KMS-11 (cell line): ENCODE results near the gene KRT86.
A peak's percentile ranks its signal among the peaks of the same experiment; 100 is the strongest.

Experiments used
- H2AFZ ChIP-seq: fragments of 200-600 bp; sonication (generic); 2 replicates; pipeline ENCODE4 v1.6.1; 2016; ENCODE audit warnings: antibody characterized with exemption, mixed run types, low read depth
- H3K27ac ChIP-seq: fragments of 200-600 bp; sonication (generic); 2 replicates; pipeline ENCODE4 v1.6.1; 2016; ENCODE audit warnings: mild to moderate bottlenecking, mixed run types
- H3K27me3 ChIP-seq: fragments of 200-600 bp; sonication (generic); 2 replicates; pipeline ENCODE4 v1.6.1; 2017; ENCODE audit warnings: mild to moderate bottlenecking, low read depth, mixed run types, moderate library complexity; ENCODE audit not compliant: insufficient read depth
- H3K36me3 ChIP-seq: fragments of 200-600 bp; sonication (generic); 2 replicates; pipeline ENCODE4 v1.6.1; 2017; ENCODE audit warnings: mild to moderate bottlenecking, mixed run types; ENCODE audit not compliant: insufficient read depth
- H3K4me1 ChIP-seq: fragments of 200-600 bp; sonication (generic); 2 replicates; pipeline ENCODE4 v1.6.1; 2016; ENCODE audit warnings: mild to moderate bottlenecking, low read depth, mixed run types; ENCODE audit not compliant: poor library complexity, severe bottlenecking
- H3K4me2 ChIP-seq: fragments of 200-600 bp; sonication (generic); 2 replicates; pipeline ENCODE4 v1.7.0; 2016; ENCODE audit warnings: mild to moderate bottlenecking, mixed run types
- H3K4me3 ChIP-seq: fragments of 200-600 bp; sonication (generic); IDR thresholded peaks from 2 replicates; pipeline ENCODE4 v1.6.1; 2017; ENCODE audit warnings: low read depth, low read length, mixed read lengths; ENCODE audit not compliant: insufficient read depth
- H3K79me2 ChIP-seq: fragments of 200-600 bp; sonication (generic); 2 replicates; pipeline ENCODE4 v1.6.1; 2016; ENCODE audit warnings: low read depth, mixed run types; ENCODE audit not compliant: insufficient read depth
- H3K9ac ChIP-seq: fragments of 200-600 bp; sonication (generic); 2 replicates; pipeline ENCODE4 v1.6.1; 2016; ENCODE audit warnings: mild to moderate bottlenecking, mixed run types
- H4K20me1 ChIP-seq: fragments of 200-600 bp; sonication (generic); 2 replicates; pipeline ENCODE4 v1.6.1; 2016; ENCODE audit warnings: mild to moderate bottlenecking, mixed run types; ENCODE audit not compliant: insufficient read depth
- TF ChIP-seq, protein P1 (sequence below): fragments of 200-600 bp; sonication (generic); conservative IDR thresholded peaks from 2 replicates; pipeline ENCODE4 v1.6.1; 2017; ENCODE audit warnings: low read depth, mild to moderate bottlenecking, antibody characterized with exemption, low read length, moderate library complexity, mixed read lengths

KRT86 gene

DNA sequence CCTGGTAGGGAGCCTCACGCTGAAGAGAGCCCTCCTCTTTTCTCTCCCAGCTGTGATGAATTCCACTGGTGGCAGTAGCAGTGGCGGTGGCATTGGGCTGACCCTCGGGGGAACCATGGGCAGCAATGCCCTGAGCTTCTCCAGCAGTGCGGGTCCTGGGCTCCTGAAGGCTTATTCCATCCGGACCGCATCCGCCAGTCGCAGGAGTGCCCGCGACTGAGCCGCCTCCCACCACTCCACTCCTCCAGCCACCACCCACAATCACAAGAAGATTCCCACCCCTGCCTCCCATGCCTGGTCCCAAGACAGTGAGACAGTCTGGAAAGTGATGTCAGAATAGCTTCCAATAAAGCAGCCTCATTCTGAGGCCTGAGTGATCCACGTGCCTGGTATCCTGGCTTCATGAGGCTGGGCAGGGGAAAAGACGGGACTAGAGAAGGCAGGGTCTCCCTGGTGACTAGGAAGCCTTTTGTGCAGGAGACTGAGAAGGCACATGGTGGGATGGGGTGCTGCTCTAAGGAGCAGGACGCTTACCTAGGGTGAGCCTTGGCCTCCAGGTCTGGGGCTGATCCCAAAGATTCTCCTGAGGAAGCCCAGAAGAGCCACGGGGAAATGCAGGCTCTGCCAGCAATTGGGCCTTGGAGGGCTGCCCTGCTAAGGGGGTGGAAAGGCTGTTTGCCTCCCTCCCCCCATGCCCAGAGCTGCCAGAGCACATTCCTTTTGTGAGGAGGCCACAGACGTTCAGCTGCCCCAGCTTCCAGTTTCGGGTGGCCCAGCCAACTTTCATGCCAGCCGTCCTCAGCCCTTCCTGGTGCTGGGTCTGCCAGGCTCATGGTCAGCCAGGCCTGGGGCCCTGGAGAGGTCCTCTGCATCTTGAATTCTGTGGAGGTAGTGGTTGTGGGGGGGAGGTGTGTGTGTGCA lies 25.6 kb upstream of the KRT86 start:
- Histone ChIP-seq H3K27me3 (no peaks in the 10 kb centered on the region), H3K4me3 (no peak overlapping the region), H3K79me2 (no peaks in the 10 kb centered on the region; the same call in 1 of the 2 replicates), H4K20me1 (no peaks in the 10 kb centered on the region), H3K4me1 (peaks cover 63% of the 10 kb centered on the region), H3K27ac (peak overlapping the region; percentile 73), H2AFZ (peak overlapping the region; percentile 73), H3K9ac (peak overlapping the region; percentile 69), H3K36me3 (no peaks in the 10 kb centered on the region), H3K4me2 (peak overlapping the region; percentile 98)
- TF ChIP-seq, protein P1, sequence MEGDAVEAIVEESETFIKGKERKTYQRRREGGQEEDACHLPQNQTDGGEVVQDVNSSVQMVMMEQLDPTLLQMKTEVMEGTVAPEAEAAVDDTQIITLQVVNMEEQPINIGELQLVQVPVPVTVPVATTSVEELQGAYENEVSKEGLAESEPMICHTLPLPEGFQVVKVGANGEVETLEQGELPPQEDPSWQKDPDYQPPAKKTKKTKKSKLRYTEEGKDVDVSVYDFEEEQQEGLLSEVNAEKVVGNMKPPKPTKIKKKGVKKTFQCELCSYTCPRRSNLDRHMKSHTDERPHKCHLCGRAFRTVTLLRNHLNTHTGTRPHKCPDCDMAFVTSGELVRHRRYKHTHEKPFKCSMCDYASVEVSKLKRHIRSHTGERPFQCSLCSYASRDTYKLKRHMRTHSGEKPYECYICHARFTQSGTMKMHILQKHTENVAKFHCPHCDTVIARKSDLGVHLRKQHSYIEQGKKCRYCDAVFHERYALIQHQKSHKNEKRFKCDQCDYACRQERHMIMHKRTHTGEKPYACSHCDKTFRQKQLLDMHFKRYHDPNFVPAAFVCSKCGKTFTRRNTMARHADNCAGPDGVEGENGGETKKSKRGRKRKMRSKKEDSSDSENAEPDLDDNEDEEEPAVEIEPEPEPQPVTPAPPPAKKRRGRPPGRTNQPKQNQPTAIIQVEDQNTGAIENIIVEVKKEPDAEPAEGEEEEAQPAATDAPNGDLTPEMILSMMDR, result no peak

DNA sequence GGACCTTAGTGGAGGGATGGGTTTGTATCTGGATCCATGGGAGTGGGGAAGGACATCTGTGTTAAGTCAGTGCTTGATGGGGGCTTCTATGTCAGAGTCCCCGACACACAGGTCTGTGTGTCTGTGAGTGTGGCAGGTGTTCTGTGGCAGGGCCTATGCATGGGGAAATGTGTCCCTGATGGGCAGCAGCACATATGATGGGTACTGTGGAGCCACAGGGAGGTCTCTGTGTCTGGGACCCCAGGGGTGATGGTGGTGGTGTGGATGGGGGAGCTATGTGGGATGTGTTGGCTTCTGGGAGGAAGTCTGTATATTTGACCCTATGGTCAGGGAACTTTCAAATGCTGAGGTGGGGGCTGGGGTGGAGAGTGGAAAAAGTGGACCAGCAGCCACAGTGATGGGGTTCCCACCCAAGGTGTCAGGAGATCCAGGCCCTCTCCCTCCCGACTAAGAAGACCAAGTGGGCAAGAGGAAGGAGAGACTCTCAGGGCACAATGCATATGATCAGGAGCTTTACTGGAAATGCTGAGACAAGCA lies 24.9 kb upstream of the KRT86 start:
- Histone ChIP-seq H2AFZ (peak overlapping the region; percentile 73), H3K4me1 (peaks cover 55% of the 10 kb centered on the region), H3K79me2 (no peaks in the 10 kb centered on the region; the same call in 1 of the 2 replicates), H3K9ac (peak overlapping the region; percentile 69; the same call in 1 of the 2 replicates), H3K4me3 (no peak overlapping the region), H3K27me3 (no peaks in the 10 kb centered on the region), H3K36me3 (no peaks in the 10 kb centered on the region), H3K4me2 (peak overlapping the region; percentile 98), H4K20me1 (no peaks in the 10 kb centered on the region), H3K27ac (peak overlapping the region; percentile 73)
- TF ChIP-seq, protein P1, result no peak

DNA sequence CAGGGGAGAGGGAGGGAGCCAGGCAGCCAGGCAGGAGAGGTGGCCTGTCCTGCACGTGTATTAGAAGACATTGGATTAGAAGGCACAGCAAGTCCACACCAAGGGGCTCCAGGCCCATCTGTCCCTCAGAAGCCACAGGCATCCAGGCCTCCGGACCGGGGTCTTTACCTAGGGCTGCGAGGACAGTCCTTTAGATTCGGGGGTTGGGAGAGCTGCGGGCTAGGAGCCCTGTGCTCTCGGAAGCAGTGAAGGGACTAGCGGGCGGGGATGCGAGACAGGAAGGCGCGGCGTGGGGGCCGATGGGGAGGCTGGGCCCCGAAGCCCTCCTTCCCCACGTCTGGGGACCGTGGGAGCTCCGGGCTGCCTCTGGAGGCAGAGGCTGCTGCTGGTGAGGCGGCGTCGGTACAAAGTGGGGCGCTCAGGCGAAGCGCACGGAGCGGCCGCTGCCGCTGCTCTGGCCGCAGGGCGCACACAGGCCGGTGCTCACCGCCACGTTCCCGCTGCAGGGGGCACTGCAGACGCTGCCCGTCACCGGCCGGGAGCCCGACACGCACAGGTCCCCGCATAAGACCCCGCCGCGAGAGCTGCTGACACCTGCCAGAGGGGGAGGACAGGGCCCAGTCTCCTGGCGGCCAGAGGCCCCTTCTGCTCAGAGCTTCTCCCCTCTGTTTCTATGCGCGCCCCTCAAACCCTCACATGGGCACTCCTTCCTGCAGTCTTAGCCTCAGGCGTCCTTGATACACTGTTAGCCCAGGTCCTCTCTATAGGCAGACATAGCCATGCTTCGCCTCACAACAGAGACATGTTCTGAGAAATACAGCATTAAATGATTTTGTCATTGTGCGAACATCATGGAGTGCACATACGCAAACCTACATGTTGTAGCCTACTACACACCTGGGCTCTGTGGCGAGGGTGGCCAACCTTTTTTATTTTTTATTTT lies 24.1 kb upstream of the KRT86 start:
- TF ChIP-seq, protein P1, result no peak
- Histone ChIP-seq H3K27ac (peak overlapping the region; percentile 73; the same call in 1 of the 2 replicates), H3K4me3 (no peak overlapping the region), H3K79me2 (no peaks in the 10 kb centered on the region; the same call in 1 of the 2 replicates), H3K9ac (peak overlapping the region; percentile 69; the same call in 1 of the 2 replicates), H3K4me1 (peaks cover 48% of the 10 kb centered on the region), H3K27me3 (no peaks in the 10 kb centered on the region), H3K4me2 (peak overlapping the region; percentile 98; the same call in 1 of the 2 replicates), H4K20me1 (no peaks in the 10 kb centered on the region), H3K36me3 (no peaks in the 10 kb centered on the region), H2AFZ (peak overlapping the region; percentile 73; the same call in 1 of the 2 replicates)

DNA sequence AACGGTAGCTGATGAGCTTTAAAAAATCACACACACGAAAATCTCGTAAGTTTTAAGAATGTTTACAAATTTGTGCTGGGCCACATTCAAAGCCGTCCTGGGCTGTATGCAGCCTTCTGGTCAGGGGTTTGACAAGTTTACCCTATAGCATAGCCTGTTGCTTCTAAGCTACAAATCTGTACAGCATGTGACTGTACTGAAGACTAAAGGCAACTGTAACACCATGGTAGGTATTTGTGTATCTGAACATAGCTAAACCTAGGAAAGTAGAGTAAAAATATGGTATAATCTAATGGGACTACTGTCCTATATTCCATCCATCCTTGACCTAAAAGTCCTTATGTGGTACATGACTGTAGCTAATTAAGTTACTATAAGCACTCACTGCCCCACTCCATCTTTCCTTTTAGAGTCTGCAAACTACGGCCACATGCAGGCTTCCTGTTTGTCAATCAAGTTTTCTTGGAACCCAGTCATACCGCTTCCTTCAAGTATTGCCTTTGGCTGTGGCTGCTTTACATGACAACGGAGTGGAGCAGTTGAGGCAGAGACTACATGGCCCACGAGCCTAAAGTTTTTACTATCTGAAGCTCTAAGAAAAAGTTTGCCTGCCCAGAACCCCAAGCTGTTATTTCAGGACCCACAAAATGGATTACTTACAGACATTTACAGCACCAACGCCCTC lies 22.9 kb upstream of the KRT86 start:
- Histone ChIP-seq H3K27ac (no peak overlapping the region), H4K20me1 (no peaks in the 10 kb centered on the region), H2AFZ (no peak overlapping the region), H3K79me2 (no peaks in the 10 kb centered on the region; the same call in 1 of the 2 replicates), H3K9ac (no peak overlapping the region), H3K4me2 (no peak overlapping the region), H3K4me3 (no peak overlapping the region), H3K27me3 (no peaks in the 10 kb centered on the region), H3K36me3 (no peaks in the 10 kb centered on the region), H3K4me1 (peaks cover 36% of the 10 kb centered on the region)
- TF ChIP-seq, protein P1, result no peak
